ENCODE data around the gene S1PR1.

S1PR1 gene

GRCh38 chr1:101250222-101250621 is 13.4 kb downstream of the S1PR1 start:
- no peak for FAIRE-seq

DNA sequence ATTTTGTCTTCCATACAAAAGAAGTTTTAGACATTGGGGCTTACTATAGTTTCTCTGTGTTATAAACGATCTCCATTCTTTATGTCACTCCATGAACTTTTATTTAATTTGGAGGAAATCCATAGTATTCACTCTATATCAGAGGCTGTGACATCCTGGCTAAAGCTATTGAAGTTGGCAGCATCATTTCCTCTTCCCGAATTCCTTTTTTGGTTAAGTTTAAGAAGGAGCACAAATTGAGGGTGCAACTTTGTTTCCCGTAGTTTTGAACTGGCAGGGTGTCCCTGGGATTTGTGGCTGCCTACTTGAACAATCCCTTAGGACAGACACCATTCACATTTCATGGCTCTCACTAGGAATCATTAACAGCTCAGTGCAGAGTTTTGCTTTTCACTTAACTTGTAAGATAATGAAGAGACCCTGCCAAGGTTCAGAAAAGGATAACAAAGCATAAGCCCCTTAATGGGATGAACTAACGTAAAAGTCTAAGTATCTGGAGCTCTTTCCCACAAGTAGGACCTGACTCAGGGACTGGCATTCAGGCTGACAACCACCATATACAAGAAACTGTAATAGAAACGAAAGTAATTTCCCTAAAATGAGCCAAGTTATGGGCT is 13.9 kb downstream of the S1PR1 start:
- no peak for FAIRE-seq

DNA sequence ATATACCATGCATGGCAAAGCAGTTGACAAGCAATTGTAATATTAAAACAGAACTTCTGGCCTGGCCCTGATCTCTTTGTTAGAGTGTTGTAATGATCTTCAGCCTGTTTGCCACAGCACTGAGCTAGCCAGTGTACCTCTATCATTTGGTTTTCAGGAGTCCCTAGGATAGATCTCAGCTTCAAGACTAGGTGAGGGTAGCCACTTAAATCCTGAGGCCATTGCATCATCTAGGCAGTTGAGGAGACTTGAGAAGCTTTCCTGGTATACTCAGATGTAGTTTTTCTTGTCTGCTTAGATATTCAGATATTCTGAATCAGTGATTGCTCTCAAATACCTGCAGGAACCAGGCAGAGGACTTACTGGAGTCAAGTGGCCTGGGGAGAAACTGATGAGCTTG is 14.7 kb downstream of the S1PR1 start:
- no peak for FAIRE-seq

GRCh38 chr1:101253976-101254674 is 17.3 kb downstream of the S1PR1 start:
- FAIRE-seq: no peak

GRCh38 chr1:101257500-101258325 is 20.9 kb downstream of the S1PR1 start:
- no peak for FAIRE-seq

DNA sequence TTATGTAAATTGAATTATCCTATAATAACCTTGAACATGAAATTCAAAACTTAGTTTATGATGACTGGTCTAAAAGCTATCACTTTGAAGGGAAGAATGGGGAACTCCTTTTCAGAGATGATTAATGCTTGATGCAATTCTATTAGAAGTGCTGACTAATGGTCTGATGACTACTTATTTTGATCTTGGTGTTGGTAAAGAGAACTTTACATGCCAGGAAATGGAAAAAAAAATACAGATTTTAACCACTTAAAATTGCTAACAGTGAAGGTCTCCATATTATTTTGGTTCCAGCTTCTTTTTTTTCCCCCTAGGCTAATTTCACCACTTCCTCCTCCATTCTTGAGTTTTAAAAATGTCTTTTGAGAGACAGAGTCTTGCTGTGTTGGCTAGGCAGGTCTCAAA is 22.9 kb downstream of the S1PR1 start:
- FAIRE-seq: no peak

DNA sequence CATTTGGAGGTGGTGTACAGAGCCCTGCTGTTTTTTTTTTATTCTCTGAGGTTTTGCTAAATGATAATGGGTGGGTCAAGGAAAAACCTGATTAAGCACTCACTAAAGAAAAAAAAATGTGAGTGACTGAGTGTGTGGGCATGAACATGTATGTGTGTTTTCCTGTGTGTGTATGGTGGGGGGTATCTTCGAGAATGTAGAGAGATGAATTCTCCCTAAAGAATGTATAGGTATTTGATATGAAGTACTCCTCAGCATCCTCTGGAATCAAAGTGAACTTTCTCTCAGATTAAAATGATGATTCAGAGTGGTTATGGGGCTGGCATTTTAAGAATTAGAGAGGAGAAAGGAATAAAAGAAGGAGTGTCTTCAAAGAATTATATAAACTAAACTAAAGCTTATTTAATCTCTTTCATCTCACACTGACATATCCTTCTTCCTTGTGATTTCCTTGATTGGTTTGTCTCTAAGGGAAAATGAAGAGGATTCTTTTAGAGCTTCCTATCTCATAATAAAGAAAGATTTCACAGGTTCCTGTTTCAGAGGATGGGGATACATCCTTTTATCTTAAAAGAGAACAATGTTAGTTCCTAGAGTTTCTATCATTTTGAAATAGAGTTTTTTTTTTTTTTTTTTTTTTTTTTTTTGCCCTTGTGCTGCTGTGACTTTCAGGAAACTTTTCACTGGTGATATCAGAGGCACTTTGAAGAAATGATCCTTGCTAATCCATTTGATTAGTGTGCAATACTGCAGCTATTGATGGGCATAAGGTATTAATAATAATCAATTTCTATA is 23.9 kb downstream of the S1PR1 start:
- no peak for FAIRE-seq

DNA sequence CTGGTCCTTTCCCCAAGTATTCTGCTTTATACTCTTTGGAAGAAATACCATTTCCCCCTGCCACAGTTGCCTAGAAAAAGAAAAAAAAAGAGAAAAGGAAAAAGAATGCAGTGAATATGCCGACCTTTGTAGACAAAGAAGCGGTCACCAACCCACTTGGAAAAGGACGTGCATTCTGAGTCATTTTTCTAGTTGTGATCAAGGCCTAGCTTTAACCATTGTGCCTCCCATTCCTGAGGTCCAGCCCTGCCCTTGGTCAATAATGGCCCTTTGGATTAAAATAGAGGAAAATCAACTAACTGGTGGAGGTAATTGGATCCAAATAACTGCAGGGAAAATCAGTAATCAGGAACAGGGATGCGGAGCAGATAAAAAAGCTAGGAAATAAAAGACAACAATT is 24.8 kb downstream of the S1PR1 start:
- no peak for FAIRE-seq

DNA sequence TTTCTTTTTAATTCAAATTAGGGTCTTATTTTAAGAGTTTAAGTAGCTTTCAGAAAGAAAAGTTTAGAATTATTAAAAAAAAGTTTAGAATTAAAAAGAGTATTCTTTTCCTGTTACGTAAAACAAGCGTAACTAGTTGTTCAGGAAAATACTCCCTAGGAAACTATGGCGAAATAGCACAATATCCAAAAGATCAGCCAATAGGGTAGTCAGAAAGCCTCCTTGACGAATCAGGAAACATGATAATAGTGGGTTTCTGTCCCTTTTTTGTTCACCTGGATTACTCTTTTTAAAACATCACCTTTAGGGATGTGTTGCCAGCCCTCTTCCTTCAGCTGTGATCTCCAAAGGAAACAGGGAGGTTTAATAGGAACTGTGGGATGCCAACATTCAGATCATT is 25.2 kb downstream of the S1PR1 start:
- FAIRE-seq: no peak

- no peak for FAIRE-seq
These were observed 26.0 kb downstream of the S1PR1 start for GRCh38 chr1:101262630-101263348.

DNA sequence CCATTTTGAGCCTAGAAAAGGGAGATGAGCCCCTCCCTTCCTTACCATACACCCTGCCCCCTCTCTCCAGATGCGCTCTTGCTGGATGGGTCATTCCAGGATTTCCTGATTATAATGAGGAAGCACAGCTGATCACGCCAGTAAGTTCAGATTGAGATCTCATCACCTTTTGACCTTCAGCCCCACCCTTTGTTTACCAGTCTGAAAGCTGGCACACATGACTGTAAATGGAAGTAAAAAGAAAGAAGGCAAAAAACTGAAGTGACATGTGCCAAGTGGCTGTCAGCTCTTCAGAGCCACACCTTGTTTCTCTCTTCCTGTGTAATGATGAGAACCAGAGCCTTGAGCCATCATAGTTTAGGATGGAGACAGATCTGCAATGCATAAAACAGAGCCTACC is 27.9 kb downstream of the S1PR1 start:
- no peak for FAIRE-seq

DNA sequence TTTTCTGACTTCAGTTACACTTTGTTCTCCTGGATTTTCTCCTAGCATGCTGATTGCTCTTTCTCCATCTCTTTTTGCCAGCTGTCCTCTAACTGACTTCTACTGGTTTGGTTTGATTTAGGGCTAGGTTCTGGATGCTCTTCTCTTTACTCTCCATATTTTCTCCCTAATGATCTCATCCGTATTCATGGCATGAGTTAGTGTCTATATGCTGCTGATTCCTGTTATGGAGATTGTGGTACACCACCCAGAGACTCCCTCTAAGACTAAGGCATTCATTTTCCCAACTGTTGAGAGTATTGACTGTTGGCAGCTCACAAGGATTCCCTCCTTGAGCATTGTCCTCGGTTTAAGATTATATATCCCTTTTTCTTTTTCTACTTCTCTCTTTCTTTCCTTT is 28.9 kb downstream of the S1PR1 start:
- no peak for FAIRE-seq

DNA sequence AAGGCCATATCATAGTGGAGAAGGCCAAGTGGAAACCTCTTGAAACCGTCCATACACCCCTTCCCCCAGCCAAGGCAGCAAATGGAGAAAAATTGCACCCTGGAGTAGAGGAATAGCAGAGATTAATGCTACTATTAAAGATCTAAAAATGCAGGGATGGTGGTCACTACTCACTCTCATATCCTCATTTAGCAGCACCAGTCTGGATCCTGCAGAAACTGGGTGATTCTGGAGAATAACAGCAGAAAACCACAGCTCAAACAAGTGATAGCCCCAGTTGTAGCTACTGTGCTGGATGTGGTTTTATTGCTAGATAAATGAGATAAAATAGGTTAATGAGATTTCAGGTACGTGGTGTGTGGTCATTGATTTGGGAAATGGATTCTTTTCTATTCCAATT is 30.3 kb downstream of the S1PR1 start:
- no peak for FAIRE-seq

- FAIRE-seq: no peak
These were observed 32.1 kb downstream of the S1PR1 start for GRCh38 chr1:101268893-101269292.

DNA sequence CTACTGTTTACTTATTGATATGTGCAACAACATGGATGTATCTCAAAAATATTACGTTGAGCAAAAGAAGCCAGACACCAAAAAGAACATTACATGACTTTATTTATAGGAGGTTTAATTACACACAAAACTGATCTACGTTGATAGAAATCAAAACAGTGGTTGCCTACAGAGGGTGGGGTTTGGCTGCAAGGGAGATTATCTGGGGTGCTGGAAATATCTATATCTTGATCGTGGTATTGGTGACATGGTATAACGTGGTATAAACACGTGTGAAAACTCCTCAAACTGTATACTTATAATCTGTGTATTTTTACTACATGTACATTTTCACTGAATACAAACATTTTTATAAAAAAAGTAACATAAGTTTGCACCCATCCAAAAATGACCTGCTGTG is 38.9 kb downstream of the S1PR1 start:
- FAIRE-seq: no peak

GRCh38 chr1:101276818-101277217 is 40.0 kb downstream of the S1PR1 start:
- no peak for FAIRE-seq

- FAIRE-seq: no peak
These were observed 41.4 kb downstream of the S1PR1 start for GRCh38 chr1:101278238-101278637.

DNA sequence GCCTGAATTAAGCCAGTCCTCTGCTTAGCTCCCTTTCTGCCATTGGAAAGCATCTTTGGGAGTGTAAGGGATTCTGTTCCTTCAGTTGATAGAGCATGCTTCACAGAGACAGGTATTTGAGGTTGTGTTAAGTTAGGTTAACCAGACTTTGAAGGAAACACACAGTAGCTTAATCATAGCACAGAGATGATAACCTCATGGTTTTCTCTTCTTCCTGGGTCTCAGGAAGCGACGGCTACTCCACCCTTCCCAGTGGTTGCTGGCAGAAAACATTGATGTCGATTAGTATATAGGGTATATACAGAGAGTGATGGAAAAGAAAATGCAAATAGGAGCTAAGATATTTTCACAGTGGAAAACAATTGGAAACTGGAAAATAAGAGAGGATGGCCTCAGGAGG is 42.0 kb downstream of the S1PR1 start:
- no peak for FAIRE-seq

DNA sequence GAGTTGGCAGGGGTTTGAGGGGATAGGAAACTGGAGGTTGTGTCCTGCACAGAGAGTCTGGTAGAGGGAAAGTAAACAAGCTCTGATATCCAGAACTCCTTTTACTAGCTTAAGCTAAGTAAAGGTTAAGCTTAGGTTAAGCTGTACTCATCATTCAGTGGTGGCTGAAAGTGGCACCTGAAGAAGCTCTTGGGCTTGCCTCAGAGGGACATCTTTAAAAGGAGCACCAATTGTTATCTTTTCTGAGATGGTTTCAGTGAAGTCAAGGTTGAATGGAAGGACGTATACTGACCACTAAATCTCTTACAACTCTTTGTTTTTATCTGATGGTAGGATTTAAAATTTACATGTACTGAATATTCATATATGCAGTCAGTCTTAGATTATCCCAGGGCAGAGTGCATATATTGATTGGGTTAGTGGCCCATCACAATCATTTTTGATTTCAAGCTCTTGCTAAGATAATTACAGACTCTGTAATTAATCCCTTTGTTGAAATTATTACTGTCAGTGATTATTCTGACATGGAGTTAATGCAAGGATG is 43.3 kb downstream of the S1PR1 start:
- FAIRE-seq: no peak

DNA sequence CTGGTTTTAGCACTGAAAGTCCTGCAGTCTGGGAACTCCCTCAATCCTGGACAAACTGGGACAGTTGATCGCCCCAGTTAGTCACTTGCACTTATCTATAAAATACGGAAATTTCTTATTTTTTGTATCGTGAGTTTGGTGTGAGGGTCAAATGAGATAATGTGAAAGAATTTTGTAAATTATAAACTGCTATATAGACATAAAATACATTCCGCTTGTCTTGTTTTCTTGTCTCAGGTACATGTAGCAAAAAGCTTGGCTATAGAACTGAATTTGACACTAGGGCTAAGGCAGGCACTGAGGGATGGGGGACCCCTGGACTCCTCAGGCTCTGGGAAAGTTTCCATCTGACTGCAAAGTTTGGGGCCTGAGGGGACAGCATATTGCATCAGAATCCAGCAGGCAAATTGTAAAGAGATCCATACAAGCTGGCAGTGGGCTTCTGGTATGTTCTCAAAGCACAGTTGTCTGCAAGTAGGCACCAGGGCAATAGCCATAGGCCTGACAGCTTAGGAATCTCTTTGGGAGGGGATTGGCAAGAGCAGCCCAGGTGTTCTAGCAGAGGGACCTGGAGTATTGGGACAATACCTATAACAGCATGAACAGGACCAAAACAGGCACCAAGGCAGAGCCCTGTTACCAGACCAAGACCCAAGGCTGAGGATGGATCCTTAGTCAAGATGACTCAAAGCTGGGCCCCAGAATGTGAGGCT is 44.3 kb downstream of the S1PR1 start:
- FAIRE-seq: no peak

GRCh38 chr1:101281751-101282150 is 44.9 kb downstream of the S1PR1 start:
- no peak for FAIRE-seq

Data from G401.6 (cell line).